IMR-90 (cell line): ENCODE results near the gene LARP4B. TPM values are rescaled to one million over a fixed set of nuclear protein-coding genes. Genes with fewer than 3 reads are reported as not detected.

Experiments
- ATAC-seq: fragments of 200-7000 bp; cut with Tn5 transposase; 2 replicates; pipeline ENCODE4 v1.9.1; 2020; ENCODE audit warnings: low read depth, mild to moderate bottlenecking, moderate library complexity
- BruUV-seq: library from RNA; stranded (reverse); fragments of 400-500 nt; replicated peaks from 2 replicates; lab custom pipeline; 2021; lab: Mats Ljungman, UMichigan
- CTCF ChIA-PET: fragments of 300-600 bp; formaldehyde crosslinking; extraction: SDS; loops from one replicate; lab custom pipeline; 2021; ENCODE audit warnings: antibody characterized with exemption; lab: Yijun Ruan, JAX
- POLR2A ChIA-PET: fragments of 300-600 bp; sonication (Branson Sonifier 250); formaldehyde crosslinking; loops from one replicate; lab custom pipeline; 2022; ENCODE audit warnings: antibody characterized with exemption; ENCODE audit not compliant: unreplicated experiment; lab: Charles Lee
- DNase-seq: peaks from one replicate; pipeline ENCODE4 v3.0.0; 2013
- H2AFZ ChIP-seq: replicated peaks from 2 replicates; pipeline ENCODE3; 2013; ENCODE audit warnings: low read length, mild to moderate bottlenecking; ENCODE audit not compliant: poor library complexity
- H2AK5ac ChIP-seq: 2 replicates; pipeline ENCODE4 v1.6.1; 2013; ENCODE audit warnings: low read depth, low read length, inconsistent platforms
- H2AK9ac ChIP-seq: replicated peaks from 2 replicates; pipeline ENCODE3; 2013; ENCODE audit warnings: mild to moderate bottlenecking, low read depth, low read length, moderate library complexity; ENCODE audit not compliant: poor library complexity
- H2BK120ac ChIP-seq: 2 replicates; pipeline ENCODE4 v1.6.1; 2013; ENCODE audit warnings: low read depth, low read length, inconsistent platforms
- H2BK15ac ChIP-seq: 3 replicates; pipeline ENCODE4 v1.6.1; 2013; ENCODE audit warnings: low read depth, low read length, inconsistent platforms
- H2BK20ac ChIP-seq: 2 replicates; pipeline ENCODE4 v1.6.1; 2013; ENCODE audit warnings: low read depth, mild to moderate bottlenecking, inconsistent platforms, low read length, moderate library complexity
- H2BK5ac ChIP-seq: 2 replicates; pipeline ENCODE4 v1.6.1; 2013; ENCODE audit warnings: mild to moderate bottlenecking, low read depth, low read length, inconsistent platforms; ENCODE audit not compliant: poor library complexity, severe bottlenecking
- H3K14ac ChIP-seq: replicated peaks from 2 replicates; pipeline ENCODE4 v1.6.1; 2013; ENCODE audit warnings: low read depth, low read length, inconsistent platforms
- H3K18ac ChIP-seq: 2 replicates; pipeline ENCODE4 v1.6.1; 2013; ENCODE audit warnings: low read depth, low read length, control low read depth
- H3K23ac ChIP-seq: 2 replicates; pipeline ENCODE4 v1.6.1; 2013; ENCODE audit warnings: low read depth, low read length, inconsistent platforms
- H3K27ac ChIP-seq: 2 replicates; pipeline ENCODE4 v1.5.1; 2013; ENCODE audit warnings: mild to moderate bottlenecking, control low read depth, low read length; ENCODE audit not compliant: insufficient read depth
- H3K27me3 ChIP-seq: 2 replicates; pipeline ENCODE4 v1.6.1; 2013; ENCODE audit warnings: low read length; ENCODE audit not compliant: control insufficient read depth, insufficient read depth
- H3K36me3 ChIP-seq: 2 replicates; pipeline ENCODE4 v1.6.1; 2013; ENCODE audit warnings: low read length, mixed read lengths; ENCODE audit not compliant: control insufficient read depth, insufficient read depth
- H3K4ac ChIP-seq: 2 replicates; pipeline ENCODE4 v1.6.1; 2013; ENCODE audit warnings: low read depth, low read length, inconsistent platforms
- H3K4me1 ChIP-seq: 2 replicates; pipeline ENCODE4 v1.6.1; 2013; ENCODE audit warnings: low read length, mixed read lengths; ENCODE audit not compliant: control insufficient read depth, insufficient read depth
- H3K4me2 ChIP-seq: 2 replicates; pipeline ENCODE4 v1.6.1; 2013; ENCODE audit warnings: low read depth, mild to moderate bottlenecking, control low read depth, low read length, moderate library complexity
- H3K4me3 ChIP-seq: 2 replicates; pipeline ENCODE4 v1.5.1; 2013; ENCODE audit warnings: low read depth, mild to moderate bottlenecking, control low read depth, low read length, moderate library complexity; ENCODE audit not compliant: insufficient read depth
- H3K56ac ChIP-seq: 2 replicates; pipeline ENCODE4 v1.6.1; 2013; ENCODE audit warnings: low read length, inconsistent platforms; ENCODE audit not compliant: insufficient read depth; ENCODE audit errors: extremely low read depth
- H3K79me1 ChIP-seq, 2 experiments: 2 replicates each; pipeline ENCODE4 v1.6.1; 2013; ENCODE audit warnings: low read length in 2 of 2, inconsistent platforms in 1 of 2, low read depth in 1 of 2
- H3K9ac ChIP-seq: 2 replicates; pipeline ENCODE4 v1.6.1; 2013; ENCODE audit warnings: low read depth, low read length, control low read depth
- H3K9me1 ChIP-seq: 2 replicates; pipeline ENCODE4 v1.6.1; 2013; ENCODE audit warnings: low read length, inconsistent platforms; ENCODE audit not compliant: insufficient read depth
- H3K9me3 ChIP-seq: 2 replicates; pipeline ENCODE4 v1.6.1; 2013; ENCODE audit warnings: low read length; ENCODE audit not compliant: control insufficient read depth, insufficient read depth
- H4K20me1 ChIP-seq: 2 replicates; pipeline ENCODE4 v1.6.1; 2013; ENCODE audit warnings: low read length, inconsistent platforms; ENCODE audit not compliant: insufficient read depth
- H4K5ac ChIP-seq: 2 replicates; pipeline ENCODE4 v1.6.1; 2013; ENCODE audit warnings: mild to moderate bottlenecking, low read depth, low read length, control low read depth
- H4K8ac ChIP-seq, 2 experiments: 2 replicates each; pipeline ENCODE4 v1.6.1; 2013; ENCODE audit warnings: low read depth in 2 of 2, low read length in 2 of 2, control low read depth in 1 of 2, inconsistent platforms in 1 of 2
- H4K91ac ChIP-seq: 2 replicates; pipeline ENCODE4 v1.6.1; 2013; ENCODE audit warnings: low read depth, low read length, inconsistent platforms; ENCODE audit not compliant: insufficient read depth
- BHLHE40 ChIP-seq: fragments of 150-350 bp; IDR thresholded peaks from 2 replicates; pipeline ENCODE4 v1.6.1; 2016; ENCODE audit warnings: mild to moderate bottlenecking, low read depth, low read length
- CTCF ChIP-seq: conservative IDR thresholded peaks from 2 replicates; pipeline ENCODE4 v1.5.1; 2012; ENCODE audit warnings: mild to moderate bottlenecking, low read depth, low read length, improper control_type of control experiment
- MAFK ChIP-seq: IDR thresholded peaks from 2 replicates; pipeline ENCODE4 v1.6.1; 2012; ENCODE audit warnings: low read depth, low read length, improper control_type of control experiment
- MAZ ChIP-seq: IDR thresholded peaks from 2 replicates; pipeline ENCODE4 v1.6.1; 2012; ENCODE audit warnings: low read depth, mild to moderate bottlenecking, low read length, improper control_type of control experiment, moderate library complexity, borderline replicate concordance
- WGBS, 2 experiments: methylation state at CpG; one replicate each; pipeline versions ENCODE4 v1.1.5 to v1.1.7; 2013; ENCODE audit warnings: missing lambda C conversion rate in 2 of 2; ENCODE audit not compliant: insufficient read length in 1 of 2; ENCODE audit errors: extremely low coverage in 2 of 2; 5-methylcytosine and 5-hydroxymethylcytosine counted together
- dilution Hi-C: fragments of 300-500 bp; cut with HindIII; formaldehyde crosslinking; loops from one replicate; pipeline ENCODE4 v1.14.3; 2018; ENCODE audit warnings: low sequenced_read_pairs; ENCODE audit not compliant: unreplicated experiment
- in situ Hi-C: fragments of 300-500 bp; cut with MboI; formaldehyde crosslinking; loops from 3 replicates; pipeline ENCODE4 v1.14.3; 2019; ENCODE audit warnings: low sequenced_read_pairs, inconsistent platforms, mixed read lengths
- intact Hi-C: fragments of 100-400 bp; cut with micrococcal nuclease; formaldehyde crosslinking; loops from 2 replicates; pipeline ENCODE4 v1.10.0; 2022
- polyA plus RNA-seq, 3 experiments: library from polyadenylated mRNA; depleted of rRNA; stranded (reverse); fragments of >200 nt; gene quantifications; 2 replicates each; pipeline ENCODE4 v1.2.3, GENCODE V29; 2012; ENCODE audit warnings: low replicate concordance in 1 of 3
- total RNA-seq: library from RNA; depleted of rRNA; stranded (reverse); fragments of >200 nt; gene quantifications from 2 replicates; pipeline ENCODE4 v1.2.3, GENCODE V29; 2012
- TF ChIP-seq, protein P1 (sequence below): fragments of 150-350 bp; IDR thresholded peaks from 2 replicates; pipeline ENCODE4 v1.6.1; 2016; ENCODE audit warnings: low read depth, mild to moderate bottlenecking, low read length, moderate library complexity, borderline replicate concordance

The LARP4B gene
- total and polyA plus RNA-seq, 2 of the 4 experiments (the other 2 are of a cell fraction): 24.3 to 25.5 TPM

GRCh38 chr10:834493-834892 lies 97.0 kb downstream of the LARP4B start:
- peaks cover 15% of the 10 kb centered on the region for H3K9me1 ChIP-seq
- H3K36me3 ChIP-seq: peaks cover 16% of the 10 kb centered on the region
- ChIA-PET POLR2A (no interaction called here), CTCF (no interaction called here)
- H2AFZ ChIP-seq: no peak overlapping the region
- H3K9me3 ChIP-seq: no peaks in the 10 kb centered on the region
- peaks cover 31 to 56% of the 10 kb centered on the region in 2 experiments for H3K79me1 ChIP-seq
- H2BK15ac ChIP-seq: no peak overlapping the region
- peaks cover 3% of the 10 kb centered on the region; the same call in 1 of the 2 replicates for H3K4me1 ChIP-seq
- H3K9ac ChIP-seq: no peak overlapping the region
- no peak overlapping the region for H2AK9ac ChIP-seq
- H3K4ac ChIP-seq: no peak overlapping the region
- H4K8ac ChIP-seq: no peak overlapping the region
- H3K18ac ChIP-seq: no peak overlapping the region
- no peak overlapping the region for H3K4me2 ChIP-seq
- intact Hi-C loops (no loop called here), in situ Hi-C loops (no loop called here), dilution Hi-C loops (no loop called here)
- no peak overlapping the region for H4K5ac ChIP-seq
- no CpG with 5 or more reads among the region's 5 CpGs for WGBS, 2 experiments
- H3K27ac ChIP-seq: no peak overlapping the region
- no peak overlapping the region for H2BK5ac ChIP-seq
- TF ChIP-seq MAFK: peak; percentile 52
- no peak for TF ChIP-seq MAZ
- TF ChIP-seq, protein P1, sequence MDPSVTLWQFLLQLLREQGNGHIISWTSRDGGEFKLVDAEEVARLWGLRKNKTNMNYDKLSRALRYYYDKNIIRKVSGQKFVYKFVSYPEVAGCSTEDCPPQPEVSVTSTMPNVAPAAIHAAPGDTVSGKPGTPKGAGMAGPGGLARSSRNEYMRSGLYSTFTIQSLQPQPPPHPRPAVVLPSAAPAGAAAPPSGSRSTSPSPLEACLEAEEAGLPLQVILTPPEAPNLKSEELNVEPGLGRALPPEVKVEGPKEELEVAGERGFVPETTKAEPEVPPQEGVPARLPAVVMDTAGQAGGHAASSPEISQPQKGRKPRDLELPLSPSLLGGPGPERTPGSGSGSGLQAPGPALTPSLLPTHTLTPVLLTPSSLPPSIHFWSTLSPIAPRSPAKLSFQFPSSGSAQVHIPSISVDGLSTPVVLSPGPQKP: no peak
- TF ChIP-seq BHLHE40: no peak
- TF ChIP-seq CTCF: no peak
- H3K56ac ChIP-seq: no peak overlapping the region
- peaks cover 13% of the 10 kb centered on the region; the same call in 1 of the 2 replicates for H4K20me1 ChIP-seq
- no peak overlapping the region for H2BK120ac ChIP-seq
- H3K4me3 ChIP-seq: no peak overlapping the region
- H2BK20ac ChIP-seq: no peak overlapping the region
- no TSS peak for BruUV-seq
- H2AK5ac ChIP-seq: no peak overlapping the region
- DNase-seq (no peak), ATAC-seq (no peak)
- H3K14ac ChIP-seq: no peak overlapping the region
- no peaks in the 10 kb centered on the region for H3K27me3 ChIP-seq
- no peak overlapping the region for H4K91ac ChIP-seq
- no peak overlapping the region for H3K23ac ChIP-seq
